ENCODE measurements around the gene PRORP. TPM values are rescaled to one million over a fixed set of nuclear protein-coding genes. Genes with fewer than 3 reads are reported as not detected.

PRORP gene
- total and polyA plus RNA-seq, 9 donors = 6.7 to 36.4 (median 11.9) TPM

GRCh38 chr14:35140718-35141581, 18.6 kb downstream of the PRORP start:
- 96% methylated on average over 2 of the region's 2 CpGs; no CpG with 5 or more reads in 2 of the 3 donors for WGBS, 3 donors
- no peaks in the 10 kb centered on the region for H3K27me3 ChIP-seq
- no peaks in the 10 kb centered on the region for H3K9me3 ChIP-seq
- H3K4me1 ChIP-seq (ENCODE audit: insufficient read depth) = no peaks in the 10 kb centered on the region
- DNase-seq = no peak
- intact Hi-C loops (cut with DNase I) = loop anchor here in 3 of 4 donors (5.0 to 10.0 kb wide), 3 partner anchors 74 to 276 kb away; no protein-coding TSS in a partner anchor
- TF ChIP-seq, protein P1, sequence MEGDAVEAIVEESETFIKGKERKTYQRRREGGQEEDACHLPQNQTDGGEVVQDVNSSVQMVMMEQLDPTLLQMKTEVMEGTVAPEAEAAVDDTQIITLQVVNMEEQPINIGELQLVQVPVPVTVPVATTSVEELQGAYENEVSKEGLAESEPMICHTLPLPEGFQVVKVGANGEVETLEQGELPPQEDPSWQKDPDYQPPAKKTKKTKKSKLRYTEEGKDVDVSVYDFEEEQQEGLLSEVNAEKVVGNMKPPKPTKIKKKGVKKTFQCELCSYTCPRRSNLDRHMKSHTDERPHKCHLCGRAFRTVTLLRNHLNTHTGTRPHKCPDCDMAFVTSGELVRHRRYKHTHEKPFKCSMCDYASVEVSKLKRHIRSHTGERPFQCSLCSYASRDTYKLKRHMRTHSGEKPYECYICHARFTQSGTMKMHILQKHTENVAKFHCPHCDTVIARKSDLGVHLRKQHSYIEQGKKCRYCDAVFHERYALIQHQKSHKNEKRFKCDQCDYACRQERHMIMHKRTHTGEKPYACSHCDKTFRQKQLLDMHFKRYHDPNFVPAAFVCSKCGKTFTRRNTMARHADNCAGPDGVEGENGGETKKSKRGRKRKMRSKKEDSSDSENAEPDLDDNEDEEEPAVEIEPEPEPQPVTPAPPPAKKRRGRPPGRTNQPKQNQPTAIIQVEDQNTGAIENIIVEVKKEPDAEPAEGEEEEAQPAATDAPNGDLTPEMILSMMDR (IDR thresholded peaks at IDR 0.05) = peak in 2 of 3 donors; percentile 37 to 60
- TF ChIP-seq EP300 (IDR thresholded peaks at IDR 0.05) = no peak
- H3K36me3 ChIP-seq = no peaks in the 10 kb centered on the region
- no peak overlapping the region for H3K27ac ChIP-seq
- H3K4me3 ChIP-seq = no peak overlapping the region

DNA sequence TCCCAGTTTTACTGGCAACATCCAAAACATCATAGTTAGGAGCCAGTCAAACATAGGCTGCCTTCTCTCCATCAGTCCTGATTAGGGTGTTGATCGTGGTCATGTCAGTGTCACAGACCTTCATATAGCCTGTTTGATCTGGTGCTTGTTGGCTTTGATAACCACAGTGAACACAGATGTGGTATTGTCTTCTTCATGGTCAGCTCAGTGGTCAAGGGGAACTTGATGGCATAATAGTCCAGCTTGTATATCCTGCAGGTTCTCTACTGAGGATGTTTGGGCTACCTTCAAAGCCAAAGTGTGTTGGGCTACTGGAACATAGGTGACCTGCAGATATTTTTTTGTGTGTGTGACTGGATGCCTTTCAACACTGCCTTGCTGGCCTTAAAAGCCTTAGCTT, 21.7 kb downstream of the PRORP start:
- H3K4me3 ChIP-seq = no peak overlapping the region
- H3K27me3 ChIP-seq = no peaks in the 10 kb centered on the region
- no peak for DNase-seq
- WGBS, 3 donors = 100% methylated on average over 1 of the region's 1 CpG; no CpG with 5 or more reads in 2 of the 3 donors
- no peak overlapping the region for H3K27ac ChIP-seq
- no peaks in the 10 kb centered on the region for H3K9me3 ChIP-seq
- intact Hi-C loops (cut with DNase I) = loop anchor here in 3 of 4 donors (5.0 to 10.0 kb wide), 3 partner anchors 71 to 273 kb away; no protein-coding TSS in a partner anchor
- H3K36me3 ChIP-seq = no peaks in the 10 kb centered on the region
- no peak for TF ChIP-seq EP300 (IDR thresholded peaks at IDR 0.05)
- TF ChIP-seq, protein P1 (IDR thresholded peaks at IDR 0.05) = no peak
- TF ChIP-seq POLR2A (IDR thresholded peaks at IDR 0.05) = no peak
- H3K4me1 ChIP-seq (ENCODE audit: insufficient read depth) = no peaks in the 10 kb centered on the region

DNA sequence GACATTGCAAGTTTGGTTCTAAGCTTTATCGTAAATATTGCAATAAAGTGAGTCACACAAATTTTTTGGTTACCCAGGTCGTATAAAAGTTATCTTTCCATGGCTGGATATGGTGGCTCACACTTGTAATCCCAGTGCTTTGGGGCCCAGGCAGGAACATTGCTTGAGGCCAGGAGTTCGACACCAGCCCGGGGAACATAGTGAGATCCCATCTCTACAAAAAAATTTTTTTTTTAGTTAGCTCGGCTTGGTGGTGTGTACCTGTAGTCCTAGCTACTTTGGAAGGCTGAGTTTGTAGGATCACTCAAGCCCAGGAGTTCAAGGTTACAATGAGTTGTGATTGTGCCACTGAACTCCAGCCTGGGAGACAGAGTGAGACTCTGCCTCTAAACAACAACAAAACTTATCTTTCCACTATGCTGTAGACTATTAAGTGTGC, 24.4 kb downstream of the PRORP start:
- H3K4me3 ChIP-seq = no peak overlapping the region
- TF ChIP-seq EP300 (IDR thresholded peaks at IDR 0.05) (no peak), POLR2A (IDR thresholded peaks at IDR 0.05) (no peak)
- TF ChIP-seq, protein P1 (IDR thresholded peaks at IDR 0.05) = no peak
- no peaks in the 10 kb centered on the region for H3K27me3 ChIP-seq
- H3K4me1 ChIP-seq (ENCODE audit: insufficient read depth) = no peaks in the 10 kb centered on the region
- no peaks in the 10 kb centered on the region for H3K36me3 ChIP-seq
- intact Hi-C loops (cut with DNase I) = loop anchor here in 2 of 4 donors (10.0 kb wide), 1 partner anchor 68 kb away; no protein-coding TSS in a partner anchor
- 90 to 94% (median 92%) methylated on average over 5 of the region's 5 CpGs for WGBS, 3 donors
- no peaks in the 10 kb centered on the region for H3K9me3 ChIP-seq
- no peak for DNase-seq
- H3K27ac ChIP-seq = no peak overlapping the region

DNA sequence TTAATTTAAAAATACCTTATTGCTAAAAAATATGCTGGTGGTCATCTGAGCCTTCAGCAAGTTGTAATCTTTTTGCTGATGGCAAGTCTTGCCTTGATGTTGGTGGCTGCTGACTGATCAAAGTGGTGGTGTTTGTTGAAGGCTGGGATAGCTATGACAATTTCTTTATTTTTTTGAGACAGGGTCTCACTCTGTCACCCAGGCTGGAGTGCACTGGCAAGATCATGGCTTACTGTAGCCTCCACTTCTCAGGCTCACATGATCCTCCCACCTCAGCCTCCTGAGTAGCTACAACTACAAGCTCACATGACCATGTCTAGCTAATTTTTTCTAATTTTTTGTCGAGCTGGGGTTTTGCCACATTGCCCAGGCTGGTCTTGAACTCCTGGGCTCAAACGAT, 24.8 kb downstream of the PRORP start:
- Histone ChIP-seq H3K4me1 (ENCODE audit: insufficient read depth) (no peaks in the 10 kb centered on the region), H3K36me3 (no peaks in the 10 kb centered on the region), H3K9me3 (no peaks in the 10 kb centered on the region), H3K27me3 (no peaks in the 10 kb centered on the region), H3K4me3 (no peak overlapping the region), H3K27ac (no peak overlapping the region)
- no peak for DNase-seq
- 88 to 96% (median 91%) methylated on average over 2 of the region's 2 CpGs for whole genome bisulfite sequencing, 3 donors
- intact Hi-C loops (cut with DNase I) = loop anchor here in 2 of 4 donors (10.0 kb wide), 1 partner anchor 68 kb away; no protein-coding TSS in a partner anchor
- TF ChIP-seq, protein P1 (IDR thresholded peaks at IDR 0.05) = no peak
- TF ChIP-seq EP300 (IDR thresholded peaks at IDR 0.05) (no peak), POLR2A (IDR thresholded peaks at IDR 0.05) (no peak)

Measured in ovary (tissue), 9 donors.